Astrocyte of the cerebellum (primary cell): ENCODE measurements around the gene DCUN1D1.

Source experiments
- DNase-seq: peaks from one replicate; pipeline ENCODE4 v3.0.0-alpha.2; 2011; ENCODE audit warnings: low read depth
- H3K4me3 ChIP-seq: 2 replicates; pipeline ENCODE4 v1.5.1; 2011; ENCODE audit warnings: mild to moderate bottlenecking, low read depth, low read length, moderate library complexity
- CTCF ChIP-seq: IDR thresholded peaks from 2 replicates; pipeline ENCODE4 v1.5.1; 2012; ENCODE audit warnings: low read length, low read depth, moderate library complexity, mild to moderate bottlenecking; ENCODE audit errors: missing control alignments
- in situ Hi-C: cut with HindIII; loops from 2 replicates; pipeline ENCODE4 v1.10.0; 2017; ENCODE audit warnings: low sequenced_read_pairs

DCUN1D1 gene

DNA sequence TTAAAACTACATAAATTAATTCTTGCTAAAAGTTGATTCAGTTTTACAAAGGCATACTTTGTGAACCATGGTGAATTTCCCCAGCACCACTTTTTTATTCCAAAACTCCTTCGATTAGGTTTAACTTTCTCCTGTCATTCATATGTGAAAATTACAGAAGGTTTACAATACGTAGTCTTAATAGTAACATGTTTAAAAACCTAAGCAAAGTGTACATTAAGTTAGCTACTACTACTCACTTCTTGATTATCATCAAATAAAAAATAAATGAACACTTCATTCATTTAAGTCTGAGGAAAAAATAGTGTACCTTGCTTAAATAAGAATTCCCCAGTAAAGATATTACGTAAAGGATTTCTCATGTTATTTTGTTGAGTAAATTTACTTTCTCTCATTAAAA, 38.6 kb downstream of the DCUN1D1 start:
- no peak for DNase-seq
- no peak for TF ChIP-seq CTCF
- in situ Hi-C loops = no loop called here
- H3K4me3 ChIP-seq = no peak overlapping the region

- no peak for DNase-seq
- in situ Hi-C loops = no loop called here
Observed at GRCh38 chr3:182940266-182940808, 40.0 kb downstream of the DCUN1D1 start.

DNA sequence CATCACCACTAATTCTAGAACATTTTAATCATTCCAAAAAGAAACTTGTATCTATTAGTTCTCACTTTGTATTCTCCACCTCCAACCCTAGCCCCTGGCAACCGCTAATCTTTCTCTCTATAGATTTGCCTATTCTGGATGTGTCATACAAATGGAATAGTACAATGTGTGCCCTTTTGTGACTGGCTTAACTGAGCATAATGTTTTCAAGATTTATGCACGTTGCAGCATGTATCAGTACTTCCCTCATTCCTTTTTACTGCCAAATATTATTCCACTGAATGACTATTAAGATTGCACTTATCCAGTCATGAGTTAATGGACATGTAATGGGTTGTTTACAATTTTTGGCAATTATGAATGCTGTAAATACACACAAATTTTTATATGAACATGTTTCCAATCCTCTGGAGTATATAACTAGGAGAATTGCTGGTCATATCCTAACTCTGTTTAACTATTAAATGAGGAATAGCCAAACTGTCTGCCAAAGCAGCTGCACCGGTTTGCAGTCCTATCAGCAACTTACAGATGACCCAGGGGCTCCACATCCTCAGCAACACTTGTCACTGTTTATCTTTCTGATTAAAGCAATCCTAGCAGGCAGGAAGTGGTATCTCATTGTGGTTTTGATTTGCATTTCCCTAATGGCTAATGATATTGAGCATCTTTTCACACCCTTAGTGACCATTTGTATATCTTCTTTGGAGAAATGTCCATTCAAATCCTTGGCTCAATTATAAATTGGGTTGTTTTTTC, 42.9 kb downstream of the DCUN1D1 start:
- H3K4me3 ChIP-seq = no peak overlapping the region
- no peak for TF ChIP-seq CTCF
- DNase-seq = no peak
- in situ Hi-C loops = no loop called here

More at GRCh38 chr3:182940266-182940808, 40.0 kb downstream of the DCUN1D1 start:
- TF ChIP-seq CTCF = no peak
- no peak overlapping the region for H3K4me3 ChIP-seq

GRCh38 chr3:182936918-182937285, 43.4 kb downstream of the DCUN1D1 start:
- no peak overlapping the region for H3K4me3 ChIP-seq
- TF ChIP-seq CTCF = no peak
- no peak for DNase-seq
- in situ Hi-C loops = no loop called here

DNA sequence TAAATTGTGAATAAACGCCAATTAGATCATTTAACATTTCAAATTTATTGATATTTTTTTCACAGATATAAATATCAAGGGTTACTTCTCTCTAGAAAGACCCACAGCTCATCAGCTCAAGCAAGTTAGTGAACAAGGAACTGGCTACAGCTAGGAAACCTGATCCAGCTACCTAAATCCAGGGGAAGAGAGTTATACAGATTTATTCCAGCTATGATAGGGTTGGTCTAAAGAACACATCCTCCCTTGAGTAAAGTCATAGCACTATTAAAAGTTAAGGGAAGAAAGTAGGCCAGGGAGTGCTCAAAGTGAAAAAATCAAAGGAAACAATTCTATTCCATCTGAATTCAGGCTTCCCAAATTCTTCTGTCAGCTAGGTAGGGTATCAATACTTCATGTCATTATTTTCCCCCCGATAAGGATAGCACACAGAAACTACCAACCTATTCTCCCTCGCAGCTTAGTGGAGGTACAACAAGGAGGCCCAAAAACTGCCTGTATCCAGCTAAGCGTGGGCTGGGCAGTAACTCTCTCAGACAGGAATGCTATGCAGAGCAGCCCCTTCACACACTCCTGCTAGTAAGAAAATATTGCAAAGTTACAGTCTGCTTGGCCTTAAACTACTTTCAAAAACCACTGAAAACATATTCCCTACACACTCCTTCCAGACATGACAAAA, 44.0 kb downstream of the DCUN1D1 start:
- no peak overlapping the region for H3K4me3 ChIP-seq
- in situ Hi-C loops = no loop called here
- DNase-seq = no peak
- TF ChIP-seq CTCF = no peak

DNA sequence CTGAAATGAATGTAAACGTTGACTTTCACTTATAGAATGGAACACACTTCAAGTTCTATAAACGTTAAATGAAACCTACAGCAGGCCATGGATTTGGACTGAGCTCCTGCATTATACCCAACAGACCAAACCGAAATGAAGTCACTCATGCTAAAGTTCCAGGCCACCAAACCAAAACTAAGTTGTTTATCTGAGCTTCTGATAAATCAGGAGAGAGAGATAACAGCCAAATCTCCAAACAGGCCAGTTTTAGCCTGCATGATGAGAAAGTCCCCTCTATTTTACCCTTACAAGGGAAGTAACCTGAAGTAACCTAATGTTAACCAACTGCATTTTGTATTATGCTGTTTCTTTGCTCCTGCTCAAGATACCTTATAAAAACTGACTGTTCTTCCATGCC, 44.5 kb downstream of the DCUN1D1 start:
- no peak for TF ChIP-seq CTCF
- in situ Hi-C loops = no loop called here
- no peak overlapping the region for H3K4me3 ChIP-seq
- DNase-seq = no peak
